Left lung (tissue), 10 donors: ENCODE results near the gene WFDC2. TPM values are rescaled to one million over a fixed set of nuclear protein-coding genes. Genes with fewer than 3 reads are reported as not detected.

Source experiments
- ATAC-seq: fragments of 200-7000 bp; cut with Tn5 transposase; one replicate; pipeline ENCODE4 v1.9.1; 2020; ENCODE audit warnings: moderate library complexity
- DNase-seq, 4 donors: peaks; one replicate each; pipeline ENCODE4 v3.0.0-alpha.2; 2013 to 2020
- H3K27ac ChIP-seq, 2 donors: fragments of 200-600 bp; sonication (generic) in 1 of 2; one replicate each; pipeline versions ENCODE4 v1.5.0 to v1.8.0; 2020 to 2021
- H3K27me3 ChIP-seq, 2 donors: fragments of 200-600 bp; sonication (generic) in 1 of 2; one replicate each; pipeline versions ENCODE4 v1.5.0 to v1.8.0; 2020 to 2021
- H3K36me3 ChIP-seq, 2 donors: fragments of 200-600 bp; sonication (generic) in 1 of 2; one replicate each; pipeline versions ENCODE4 v1.5.0 to v1.8.0; 2020 to 2021
- H3K4me1 ChIP-seq, 2 donors: fragments of 200-600 bp; one replicate each; pipeline ENCODE4 v1.8.0; 2021
- H3K4me3 ChIP-seq, 2 donors: fragments of 200-600 bp; sonication (generic) in 1 of 2; one replicate each; pipeline versions ENCODE4 v1.5.0 to v1.8.0; 2020 to 2021; ENCODE audit warnings: mild to moderate bottlenecking in 1 of 2
- H3K9me3 ChIP-seq, 2 donors: fragments of 200-600 bp; sonication (generic) in 1 of 2; one replicate each; pipeline versions ENCODE4 v1.5.0 to v1.8.0; 2020 to 2021
- CTCF ChIP-seq, 2 donors: fragments of 200-600 bp; sonication (generic) in 1 of 2; IDR thresholded peaks; one replicate each; pipeline versions ENCODE4 v1.5.0 to v1.8.0; 2021; ENCODE audit warnings: antibody characterized with exemption in 2 of 2
- intact Hi-C, 2 donors: fragments of 100-400 bp; cut with DNase I; formaldehyde crosslinking; loops; one replicate each; pipeline versions ENCODE4 v1.11.2 to v1.14.2; 2022
- polyA plus RNA-seq, 6 donors: library from polyadenylated mRNA; unstranded; fragments of 120-200 nt; gene quantifications; one replicate each; pipeline ENCODE4 v1.2.1, GENCODE V29; 2013; ENCODE audit not compliant: insufficient read length in 6 of 6
- total RNA-seq, 2 donors: library from RNA; stranded (reverse); fragmentation: NEBNext Ultra II Directional; extraction: Animal tissue kit (Norgen Biotek cat#: 25700); gene quantifications; one replicate each; pipeline ENCODE4 v1.2.1, GENCODE V29; 2021
- donor health status: DM: no; HTN: yes; CAD: no.
- donor health status: DM: no; HTN: no; CAD: no.

WFDC2 gene
- total and polyA plus RNA-seq, 8 donors, result 28.7 to 258 (median 37.2) TPM

GRCh38 chr20:45452238-45452637, 17.3 kb upstream of the WFDC2 start:
- TF ChIP-seq CTCF (IDR thresholded peaks at IDR 0.05), result no peak
- DNase-seq, result no peak
- no peak for ATAC-seq
- no peak overlapping the region for H3K27ac ChIP-seq
- no peaks in the 10 kb centered on the region for H3K4me1 ChIP-seq
- no peaks in the 10 kb centered on the region for H3K9me3 ChIP-seq
- H3K4me3 ChIP-seq, result no peak overlapping the region
- no peaks in the 10 kb centered on the region for H3K36me3 ChIP-seq
- intact Hi-C loops, result no loop called here
- H3K27me3 ChIP-seq, result no peaks in the 10 kb centered on the region

DNA sequence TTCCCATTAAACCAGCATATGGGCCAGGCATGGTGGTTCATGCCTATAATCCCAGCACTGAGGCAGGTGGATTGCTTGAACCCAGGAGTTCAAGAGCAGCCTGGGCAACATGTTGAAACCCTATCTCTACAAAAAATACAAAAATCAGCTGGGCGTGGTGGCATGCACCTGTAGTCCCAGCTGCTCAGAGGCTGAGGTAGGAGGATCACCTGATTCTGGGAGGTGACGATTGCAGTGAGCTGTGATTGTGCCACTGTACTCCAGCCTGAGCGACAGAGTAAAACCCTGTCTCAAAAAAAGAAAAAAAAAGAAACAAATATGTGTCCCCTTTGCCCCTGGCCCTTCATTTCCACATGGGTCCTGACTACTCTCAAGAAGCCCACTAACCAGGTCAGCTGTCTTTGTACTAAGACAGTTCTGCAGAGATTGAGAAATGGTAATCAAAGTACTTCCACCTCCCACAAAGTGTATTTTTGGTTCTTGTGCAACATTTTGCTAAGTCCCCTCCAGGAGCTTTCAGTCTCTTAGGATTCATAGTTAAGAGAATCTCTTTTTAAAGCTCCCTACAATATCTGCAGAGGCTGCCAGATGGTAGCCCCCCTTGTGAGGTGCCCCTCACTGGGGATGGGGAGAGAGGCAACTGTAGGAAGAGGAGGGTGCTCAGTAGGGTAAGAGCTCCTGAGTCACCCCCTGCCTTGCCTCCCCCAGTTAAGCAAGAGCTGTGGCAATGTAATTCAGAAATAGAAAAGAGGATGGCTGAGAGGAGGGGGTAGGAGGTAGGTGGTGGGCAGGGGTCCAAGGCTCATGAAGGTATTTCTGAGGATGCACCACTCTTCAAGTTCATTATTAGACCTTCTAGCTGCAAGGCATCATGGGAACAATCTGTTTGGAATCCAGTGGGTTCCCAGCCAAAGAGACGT, 16.5 kb upstream of the WFDC2 start:
- DNase-seq (no peak), ATAC-seq (no peak)
- no peak overlapping the region for H3K4me3 ChIP-seq
- H3K27me3 ChIP-seq, result no peaks in the 10 kb centered on the region
- intact Hi-C loops, result no loop called here
- H3K36me3 ChIP-seq, result no peaks in the 10 kb centered on the region
- no peak overlapping the region for H3K27ac ChIP-seq
- H3K4me1 ChIP-seq, result no peaks in the 10 kb centered on the region
- no peaks in the 10 kb centered on the region for H3K9me3 ChIP-seq
- TF ChIP-seq CTCF (IDR thresholded peaks at IDR 0.05), result no peak

DNA sequence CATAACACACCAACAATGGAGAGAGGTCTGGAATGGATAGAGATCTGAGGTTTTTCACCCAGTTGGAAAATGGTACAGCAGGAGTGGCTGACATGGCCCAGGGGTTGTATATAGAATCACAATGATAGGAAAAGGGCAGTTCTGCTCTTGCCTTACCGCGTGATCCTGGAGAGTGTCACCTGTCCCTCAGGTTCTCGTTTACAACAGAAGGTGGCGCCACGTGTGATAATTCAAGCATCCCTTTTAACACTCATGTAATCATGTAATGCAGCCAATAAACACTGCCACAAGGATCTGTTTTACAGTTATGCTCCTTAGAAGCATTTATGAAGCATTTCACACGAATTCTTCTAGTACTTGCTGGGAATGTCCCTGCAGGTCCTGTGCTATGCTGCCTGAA, 12.9 kb upstream of the WFDC2 start:
- no peaks in the 10 kb centered on the region for H3K36me3 ChIP-seq

DNA sequence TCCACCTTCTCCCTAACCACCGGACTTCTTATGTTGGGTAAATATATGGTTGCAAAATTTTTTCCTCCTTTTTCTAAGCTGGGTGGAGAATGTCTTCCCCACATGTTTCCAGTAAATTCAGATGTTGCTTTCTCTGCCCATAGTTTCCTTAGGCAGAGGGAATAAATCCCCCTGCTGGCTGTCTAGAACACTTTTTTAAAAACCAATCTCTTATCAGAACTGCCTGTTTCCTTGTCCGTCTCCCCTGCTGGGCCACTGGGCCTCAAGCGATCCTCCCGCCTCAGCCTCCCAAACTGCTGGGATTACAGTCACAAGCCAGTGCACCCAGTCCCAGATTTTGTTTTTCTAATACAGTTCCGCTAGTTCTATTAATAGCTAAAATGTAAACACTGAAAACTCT, 9.9 kb upstream of the WFDC2 start:
- ATAC-seq, result no peak
- intact Hi-C loops, result no loop called here
- Histone ChIP-seq H3K27me3 (peaks cover 0 to 7% of the 10 kb centered on the region in 2 donors), H3K4me3 (no peak overlapping the region), H3K4me1 (no peaks in the 10 kb centered on the region), H3K27ac (no peak overlapping the region), H3K36me3 (no peaks in the 10 kb centered on the region), H3K9me3 (no peaks in the 10 kb centered on the region)
- TF ChIP-seq CTCF (IDR thresholded peaks at IDR 0.05), result no peak
- DNase-seq, result no peak

More for the DNA sequence above, 12.9 kb upstream of the WFDC2 start:
- H3K27me3 ChIP-seq, result no peaks in the 10 kb centered on the region
- H3K9me3 ChIP-seq, result no peaks in the 10 kb centered on the region
- ATAC-seq (peak; percentile 89), DNase-seq (no peak)
- peak; percentile 19 to 21 for TF ChIP-seq CTCF (IDR thresholded peaks at IDR 0.05)
- no peaks in the 10 kb centered on the region for H3K4me1 ChIP-seq
- intact Hi-C loops, result no loop called here
- no peak overlapping the region for H3K27ac ChIP-seq
- no peak overlapping the region for H3K4me3 ChIP-seq

GRCh38 chr20:45461225-45461624, 8.3 kb upstream of the WFDC2 start:
- H3K4me3 ChIP-seq, result no peak overlapping the region
- no peak for ATAC-seq
- intact Hi-C loops, result no loop called here
- H3K27ac ChIP-seq, result no peak overlapping the region
- H3K27me3 ChIP-seq, result peaks cover 0 to 7% of the 10 kb centered on the region in 2 donors
- no peaks in the 10 kb centered on the region for H3K9me3 ChIP-seq
- H3K4me1 ChIP-seq, result no peaks in the 10 kb centered on the region
- no peak for DNase-seq
- TF ChIP-seq CTCF (IDR thresholded peaks at IDR 0.05), result no peak
- H3K36me3 ChIP-seq, result no peaks in the 10 kb centered on the region
